Measurements from ENCODE around the gene SKA3.

Gene SKA3

DNA sequence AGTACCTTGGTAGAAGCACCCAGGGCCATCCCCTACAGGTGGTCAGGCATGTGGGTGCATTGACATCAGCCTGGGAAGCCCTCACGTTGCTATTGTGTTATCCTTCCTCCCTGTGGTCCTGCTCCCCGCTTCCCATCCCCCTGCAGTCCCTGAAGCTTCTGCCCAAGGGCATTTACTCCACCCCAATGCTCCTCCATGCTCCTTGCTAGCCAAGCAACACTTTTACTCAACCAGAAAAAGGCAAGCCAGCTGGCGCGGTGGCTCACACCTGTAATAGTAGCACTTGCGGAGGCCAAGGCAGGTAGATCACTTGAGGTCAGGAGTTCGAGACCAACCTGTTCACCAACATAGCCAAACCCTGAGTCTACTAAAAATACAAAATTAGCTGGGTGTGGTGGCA, 60.2 kb downstream of the SKA3 start:
- DNase-seq (ENCODE audit: low read depth in 2 of 2): no peak

DNA sequence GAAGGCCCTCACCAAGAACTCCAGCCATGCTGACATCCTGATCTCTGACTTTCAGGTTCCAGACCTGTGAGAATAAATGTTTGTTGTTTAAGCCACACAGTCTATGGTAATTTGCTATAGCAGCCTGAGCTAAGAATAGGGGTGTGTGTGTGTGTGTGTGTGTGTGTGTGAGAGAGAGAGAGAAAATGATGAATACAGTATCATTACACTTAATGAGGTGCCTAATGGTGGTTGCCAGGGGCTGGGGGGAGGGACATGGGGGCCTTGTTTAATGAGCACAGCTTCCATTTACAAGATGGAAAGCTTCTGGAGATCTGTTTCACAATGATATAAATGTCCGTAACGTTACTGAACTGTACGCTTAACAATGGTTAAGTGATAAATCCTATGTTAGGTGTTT, 61.1 kb downstream of the SKA3 start:
- no peak for DNase-seq (ENCODE audit: low read depth in 2 of 2)

DNA sequence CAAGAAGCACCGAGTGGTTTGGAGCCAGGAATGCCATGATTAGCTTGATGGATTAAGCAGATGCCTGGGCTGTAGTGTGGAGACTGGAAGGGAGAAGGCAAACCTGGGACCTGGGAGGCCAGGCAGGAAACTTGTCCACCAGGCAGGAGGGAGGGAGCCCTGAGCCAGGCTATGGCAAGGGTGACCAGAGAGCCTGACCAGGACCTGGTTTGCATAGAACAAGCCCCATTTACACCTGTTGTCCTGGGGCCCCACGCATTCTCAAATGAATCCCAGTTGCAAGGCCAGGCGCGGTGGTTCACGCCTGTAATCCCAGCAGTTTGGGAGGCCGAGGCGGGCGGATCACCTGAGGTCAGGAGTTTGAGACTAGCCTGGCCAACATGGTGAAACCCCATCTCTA, 64.8 kb downstream of the SKA3 start:
- no peak for DNase-seq (ENCODE audit: low read depth in 2 of 2)

DNA sequence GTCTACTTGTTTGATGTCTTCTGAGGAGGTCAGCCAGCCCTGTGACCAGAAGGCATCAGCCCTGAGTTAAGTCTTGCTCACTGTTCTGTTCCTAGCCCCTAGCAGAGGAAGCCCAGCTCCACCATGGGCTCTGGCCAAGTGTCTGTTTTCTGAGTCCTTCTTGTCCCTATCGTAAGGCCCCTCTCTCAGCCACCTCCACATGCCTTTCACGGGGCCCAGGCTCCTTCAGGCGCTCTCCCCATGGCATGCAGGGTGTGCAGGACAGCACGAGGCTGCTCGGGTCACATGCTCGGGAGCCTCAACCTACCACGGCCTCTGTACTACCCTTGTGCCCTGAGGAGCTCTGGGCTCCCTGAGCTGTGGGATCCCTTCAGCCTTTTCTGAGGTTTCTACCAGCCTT, 67.2 kb downstream of the SKA3 start:
- DNase-seq (ENCODE audit: low read depth in 2 of 2): no peak

DNA sequence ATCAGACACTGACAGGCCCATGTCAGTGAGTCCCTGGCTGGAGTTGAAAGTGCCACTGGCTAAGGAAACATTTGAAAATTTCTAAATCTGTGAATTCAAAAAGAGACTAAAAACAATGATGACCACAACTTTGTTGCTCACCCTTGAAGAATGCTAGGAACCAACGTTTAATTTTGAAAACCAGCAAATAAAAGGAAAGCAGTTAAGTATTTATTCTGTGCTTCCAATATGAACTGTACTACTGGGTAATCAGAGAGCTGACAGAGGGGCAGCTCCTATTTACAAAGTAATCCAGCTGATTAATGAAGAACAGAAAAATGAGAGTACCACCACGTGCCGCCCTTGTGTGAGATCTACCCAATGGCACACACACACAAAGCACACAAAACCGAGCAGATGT, 70.3 kb downstream of the SKA3 start:
- DNase-seq (ENCODE audit: low read depth in 2 of 2): no peak

DNA sequence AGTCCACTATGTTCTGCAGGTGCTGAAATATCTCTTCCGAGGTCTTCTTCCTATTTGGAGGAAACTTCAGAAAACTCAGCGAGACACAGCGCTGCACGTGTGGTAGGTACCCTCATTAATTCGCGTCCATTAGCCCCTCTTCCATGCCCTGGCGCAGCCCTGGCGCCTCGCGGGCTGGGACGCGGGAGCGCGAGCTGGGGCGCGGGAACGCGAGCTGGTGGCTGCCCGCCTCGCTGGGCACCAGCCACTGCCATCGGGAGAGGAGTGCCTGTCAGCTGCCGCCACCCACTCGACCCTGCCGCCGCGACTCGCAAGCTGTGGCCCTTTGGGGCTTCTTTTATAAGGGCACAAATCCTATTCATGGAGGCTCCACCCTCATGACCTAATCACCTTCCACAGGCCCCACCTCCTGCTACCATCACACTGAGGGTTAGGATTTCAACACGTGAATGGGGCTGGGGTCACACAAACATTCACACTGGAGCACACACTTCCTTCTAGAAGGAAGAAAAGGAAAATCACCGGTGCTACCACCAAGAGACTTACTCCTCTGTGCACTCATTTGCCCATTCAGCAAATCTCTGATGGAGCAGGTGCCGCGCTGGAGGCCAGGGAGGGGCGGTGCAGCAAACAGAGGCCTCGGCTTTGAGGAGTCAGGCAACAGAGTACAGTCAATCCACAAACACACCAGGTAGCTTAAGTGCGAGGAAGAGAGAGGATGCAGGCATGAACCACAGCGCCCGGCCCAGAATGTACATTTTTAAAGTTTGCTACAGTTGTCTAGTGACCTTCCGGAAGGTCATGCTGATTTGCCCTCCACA, 71.9 kb downstream of the SKA3 start:
- no peak for DNase-seq (ENCODE audit: low read depth in 2 of 2)

Data from stimulated activated CD4-positive, alpha-beta T cell treated with anti-CD3 and anti-CD28 coated beads, Interleukin-4, amount 100 ng/mL, for 48 hours (primary cell).